GM12878 (cell line): ENCODE results near the gene MEG3. TPM values are rescaled to one million over a fixed set of nuclear protein-coding genes. Genes with fewer than 3 reads are reported as not detected.

Experiments used
- ATAC-seq: fragments of 200-7000 bp; cut with Tn5 transposase; 3 replicates; pipeline ENCODE4 v1.9.1; 2020; ENCODE audit warnings: mild to moderate bottlenecking, moderate library complexity
- BruUV-seq: library from RNA; stranded (reverse); fragments of 400-500 nt; replicated peaks from 2 replicates; lab custom pipeline; 2021; lab: Mats Ljungman, UMichigan
- CTCF ChIA-PET: fragments of 300-600 bp; sonication (Branson Sonifier 250); formaldehyde crosslinking; extraction: SDS; loops from one replicate; lab custom pipeline; 2021; ENCODE audit warnings: inconsistent platforms; lab: Yijun Ruan, JAX
- POLR2A ChIA-PET: fragments of 350-600 bp; formaldehyde crosslinking; extraction: SDS; loops from one replicate; lab custom pipeline; 2021; ENCODE audit warnings: inconsistent platforms; lab: Charles Lee
- RAD21 ChIA-PET: fragments of 300-600 bp; sonication (Branson Sonifier 250); formaldehyde crosslinking; loops from one replicate; lab custom pipeline; 2023; ENCODE audit warnings: antibody characterized with exemption; ENCODE audit not compliant: unreplicated experiment; lab: Charles Lee
- SMC1A ChIA-PET: fragments of 300-600 bp; sonication (Branson Sonifier 250); formaldehyde crosslinking; loops from one replicate; lab custom pipeline; 2023; ENCODE audit not compliant: unreplicated experiment, uncharacterized antibody; lab: Charles Lee
- DNase-seq: peaks from one replicate; pipeline ENCODE4 v3.0.0-alpha.2; 2011; ENCODE audit warnings: low read depth, low spot score
- FAIRE-seq: peaks from 3 replicates; lab custom pipeline; 2011; peaks lifted over from hg19 to GRCh38; lab: Jason Lieb, UNC
- H2AFZ ChIP-seq: 2 replicates; pipeline ENCODE4 v1.6.0; 2011; ENCODE audit warnings: low read depth, low read length, control low read depth; ENCODE audit not compliant: control insufficient read depth
- H3K27ac ChIP-seq: 2 replicates; pipeline ENCODE4 v1.5.1; 2011; ENCODE audit warnings: control low read depth; ENCODE audit not compliant: control insufficient read depth, insufficient read depth
- H3K27me3 ChIP-seq, 2 experiments: replicated peaks in 1 of 2; 2 replicates each; pipeline versions ENCODE4 v1.6.0 to v1.6.1; 2011; ENCODE audit warnings: low read length in 1 of 2; ENCODE audit not compliant: control insufficient read depth in 2 of 2, insufficient read depth in 2 of 2
- H3K36me3 ChIP-seq, 2 experiments: 2 replicates each; pipeline ENCODE4 v1.5.1; 2011; ENCODE audit warnings: low read length in 1 of 2; ENCODE audit not compliant: control insufficient read depth in 2 of 2, insufficient read depth in 2 of 2
- H3K4me1 ChIP-seq: 2 replicates; pipeline ENCODE4 v1.6.1; 2011; ENCODE audit warnings: mild to moderate bottlenecking, low read length, moderate library complexity, mixed read lengths; ENCODE audit not compliant: control insufficient read depth, insufficient read depth
- H3K4me2 ChIP-seq: 2 replicates; pipeline ENCODE4 v1.6.0; 2011; ENCODE audit warnings: control low read depth; ENCODE audit not compliant: control insufficient read depth, insufficient read depth
- H3K4me3 ChIP-seq: fragments of 200-600 bp; sonication (generic); 2 replicates; pipeline ENCODE4 v1.5.1; 2016
- H3K79me2 ChIP-seq: 2 replicates; pipeline ENCODE4 v1.6.0; 2011; ENCODE audit warnings: low read length; ENCODE audit not compliant: control insufficient read depth, insufficient read depth
- H3K9ac ChIP-seq: 2 replicates; pipeline ENCODE4 v1.8.0; 2011; ENCODE audit warnings: low read length, control low read depth, mixed read lengths; ENCODE audit not compliant: control insufficient read depth, insufficient read depth
- H3K9me3 ChIP-seq: replicated peaks from 3 replicates; pipeline ENCODE4 v1.5.1; 2011; ENCODE audit warnings: mild to moderate bottlenecking, low read length; ENCODE audit not compliant: control insufficient read depth, insufficient read depth
- H4K20me1 ChIP-seq: 2 replicates; pipeline ENCODE4 v1.6.0; 2011; ENCODE audit not compliant: control insufficient read depth, insufficient read depth
- ATF3 ChIP-seq: IDR thresholded peaks from 2 replicates; pipeline ENCODE4 v1.6.1; 2011; ENCODE audit warnings: low read depth, mild to moderate bottlenecking, low read length, moderate library complexity, borderline replicate concordance; ENCODE audit errors: extremely low read depth
- BCLAF1 ChIP-seq: fragments of 450-650 bp; IDR thresholded peaks from 2 replicates; pipeline ENCODE4 v1.6.1; 2017; ENCODE audit warnings: antibody characterized with exemption, mild to moderate bottlenecking, moderate library complexity
- EP300 ChIP-seq, 2 experiments: fragments of 150-350 bp in 1 of 2; IDR thresholded peaks; 2 replicates each; pipeline ENCODE4 v1.6.1; 2011 to 2012; ENCODE audit warnings: low read depth in 2 of 2, low read length in 2 of 2, borderline replicate concordance in 1 of 2, improper control_type of control experiment in 1 of 2, inconsistent platforms in 1 of 2; ENCODE audit not compliant: control insufficient read depth in 1 of 2
- HDAC2 ChIP-seq: fragments of 200-600 bp; sonication (generic); IDR thresholded peaks from 2 replicates; pipeline ENCODE4 v1.6.1; 2017
- HDAC6 ChIP-seq: fragments of 200-600 bp; sonication (generic); IDR thresholded peaks from one replicate; pipeline ENCODE4 v1.8.0; 2017; ENCODE audit warnings: antibody characterized with exemption; ENCODE audit not compliant: unreplicated experiment
- MTA3 ChIP-seq: IDR thresholded peaks from 2 replicates; pipeline ENCODE4 v1.6.1; 2012; ENCODE audit warnings: low read length, inconsistent platforms, borderline replicate concordance
- NFYA ChIP-seq: IDR thresholded peaks from 2 replicates; pipeline ENCODE4 v1.6.1; 2011; ENCODE audit warnings: low read depth, mild to moderate bottlenecking, low read length, improper control_type of control experiment, borderline replicate concordance
- SKIL ChIP-seq: fragments of 450-650 bp; IDR thresholded peaks from 2 replicates; pipeline ENCODE4 v1.6.1; 2017; ENCODE audit warnings: mild to moderate bottlenecking, low read depth, inconsistent platforms; ENCODE audit not compliant: poor library complexity, severe bottlenecking
- ZSCAN29 ChIP-seq: fragments of 450-650 bp; IDR thresholded peaks from 2 replicates; pipeline ENCODE4 v1.6.1; 2017; ENCODE audit warnings: mild to moderate bottlenecking, moderate library complexity
- WGBS: methylation state at CpG from one replicate; pipeline ENCODE4 v1.1.6; 2016; ENCODE audit warnings: low lambda C conversion rate; ENCODE audit not compliant: insufficient replicate concordance, insufficient coverage; ENCODE audit errors: missing lambda C conversion rate; 5-methylcytosine and 5-hydroxymethylcytosine counted together
- in situ Hi-C: fragments of 300-500 bp; cut with MboI; formaldehyde crosslinking; loops from 9 replicates; pipeline ENCODE4 v1.14.3; 2018; ENCODE audit warnings: mixed read lengths
- intact Hi-C: fragments of 100-400 bp; cut with micrococcal nuclease; formaldehyde crosslinking; loops from one replicate; pipeline ENCODE4 v1.14.2; 2022; ENCODE audit not compliant: unreplicated experiment
- polyA plus RNA-seq, 11 experiments: library from polyadenylated mRNA; depleted of rRNA in 4 of 11; unstranded in 6 of 11; stranded (reverse) in 5 of 11; fragments of >200 nt; fragmentation: Nextera tagmentation in 4 of 11; fragmentation: Illumina TruSeq in 1 of 11; extraction: Ambion mirVana in 4 of 11; extraction: Trizol in 1 of 11; gene quantifications; 1 replicate in 1 of 11; 2 replicates in 10 of 11; pipeline versions ENCODE4 v1.2.1 to v1.2.3, GENCODE V29; 2011 to 2016; ENCODE audit warnings: inconsistent platforms in 2 of 11, missing spikeins in 2 of 11, low read depth in 1 of 11
- total RNA-seq, 4 experiments: library from RNA; depleted of rRNA in 3 of 4; stranded (reverse); fragments of >200 nt in 3 of 4; fragmentation: Illumina TruSeq in 1 of 4; extraction: Trizol in 1 of 4; gene quantifications; 2 replicates each; pipeline versions ENCODE4 v1.2.1 to v1.2.3, GENCODE V29; 2013 to 2021
- TF ChIP-seq, protein P1 (sequence below), 3 experiments: IDR thresholded peaks in 2 of 3; conservative IDR thresholded peaks in 1 of 3; 2 replicates each; pipeline ENCODE4 v1.5.1; 2011; ENCODE audit warnings: low read depth in 3 of 3, low read length in 3 of 3, mild to moderate bottlenecking in 3 of 3, control low read depth in 2 of 3, moderate library complexity in 2 of 3, inconsistent platforms in 1 of 3, mixed read lengths in 1 of 3; ENCODE audit not compliant: control insufficient read depth in 2 of 3, insufficient read depth in 1 of 3; ENCODE audit errors: extremely low read depth in 1 of 3
- TF ChIP-seq, protein P2 (sequence below): fragments of 450-650 bp; formaldehyde crosslinking; IDR thresholded peaks from 2 replicates; pipeline ENCODE4 v1.5.0; 2022; ENCODE audit warnings: mild to moderate bottlenecking, missing genetic modification characterization

MEG3 gene
- total and polyA plus RNA-seq, 10 of the 15 experiments (the other 5 are each of a cell fraction or from before 2014, with no cell fraction given) = 0.03 to 2.9 (median 0.95) TPM; not detected in 7

- Histone ChIP-seq H3K9ac (no peak overlapping the region), H3K9me3 (no peaks in the 10 kb centered on the region), H3K4me2 (no peak overlapping the region), H3K4me1 (no peaks in the 10 kb centered on the region), H3K36me3 (no peaks in the 10 kb centered on the region), H3K27me3 (peaks cover 0 to 2% of the 10 kb centered on the region in 2 experiments; a peak in 2 of 4 replicates), H3K4me3 (no peak overlapping the region), H4K20me1 (no peaks in the 10 kb centered on the region), H2AFZ (no peak overlapping the region), H3K79me2 (no peaks in the 10 kb centered on the region), H3K27ac (no peak overlapping the region)
- 40% methylated on average over 23 of the region's 24 CpGs for WGBS
- no TSS peak for BruUV-seq
- intact Hi-C loops (no loop called here), in situ Hi-C loops (no loop called here)
- ChIA-PET RAD21 (no interaction called here), POLR2A (no interaction called here), SMC1A (no interaction called here), CTCF (no interaction called here)
- FAIRE-seq (no peak), ATAC-seq (no peak), DNase-seq (no peak)
- TF ChIP-seq HDAC2 (no peak), ZSCAN29 (no peak), NFYA (no peak), ATF3 (no peak), MTA3 (no peak), SKIL (no peak), EP300 (IDR thresholded peaks at IDR 0.05; ENCODE audit: borderline replicate concordance in 1 of 2, control insufficient read depth in 1 of 2, low read depth in 2 of 2, low read length in 2 of 2) (no peak), HDAC6 (no peak), BCLAF1 (no peak)
- TF ChIP-seq, protein P1, sequence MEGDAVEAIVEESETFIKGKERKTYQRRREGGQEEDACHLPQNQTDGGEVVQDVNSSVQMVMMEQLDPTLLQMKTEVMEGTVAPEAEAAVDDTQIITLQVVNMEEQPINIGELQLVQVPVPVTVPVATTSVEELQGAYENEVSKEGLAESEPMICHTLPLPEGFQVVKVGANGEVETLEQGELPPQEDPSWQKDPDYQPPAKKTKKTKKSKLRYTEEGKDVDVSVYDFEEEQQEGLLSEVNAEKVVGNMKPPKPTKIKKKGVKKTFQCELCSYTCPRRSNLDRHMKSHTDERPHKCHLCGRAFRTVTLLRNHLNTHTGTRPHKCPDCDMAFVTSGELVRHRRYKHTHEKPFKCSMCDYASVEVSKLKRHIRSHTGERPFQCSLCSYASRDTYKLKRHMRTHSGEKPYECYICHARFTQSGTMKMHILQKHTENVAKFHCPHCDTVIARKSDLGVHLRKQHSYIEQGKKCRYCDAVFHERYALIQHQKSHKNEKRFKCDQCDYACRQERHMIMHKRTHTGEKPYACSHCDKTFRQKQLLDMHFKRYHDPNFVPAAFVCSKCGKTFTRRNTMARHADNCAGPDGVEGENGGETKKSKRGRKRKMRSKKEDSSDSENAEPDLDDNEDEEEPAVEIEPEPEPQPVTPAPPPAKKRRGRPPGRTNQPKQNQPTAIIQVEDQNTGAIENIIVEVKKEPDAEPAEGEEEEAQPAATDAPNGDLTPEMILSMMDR (IDR thresholded peaks at IDR 0.05 in 2 of 3, conservative IDR thresholded peaks at IDR 0.05 in 1 of 3; ENCODE audit: control insufficient read depth in 2 of 3, extremely low read depth in 1 of 3, insufficient read depth in 1 of 3, low read depth in 3 of 3, low read length in 3 of 3) = no peak
- TF ChIP-seq, protein P2, sequence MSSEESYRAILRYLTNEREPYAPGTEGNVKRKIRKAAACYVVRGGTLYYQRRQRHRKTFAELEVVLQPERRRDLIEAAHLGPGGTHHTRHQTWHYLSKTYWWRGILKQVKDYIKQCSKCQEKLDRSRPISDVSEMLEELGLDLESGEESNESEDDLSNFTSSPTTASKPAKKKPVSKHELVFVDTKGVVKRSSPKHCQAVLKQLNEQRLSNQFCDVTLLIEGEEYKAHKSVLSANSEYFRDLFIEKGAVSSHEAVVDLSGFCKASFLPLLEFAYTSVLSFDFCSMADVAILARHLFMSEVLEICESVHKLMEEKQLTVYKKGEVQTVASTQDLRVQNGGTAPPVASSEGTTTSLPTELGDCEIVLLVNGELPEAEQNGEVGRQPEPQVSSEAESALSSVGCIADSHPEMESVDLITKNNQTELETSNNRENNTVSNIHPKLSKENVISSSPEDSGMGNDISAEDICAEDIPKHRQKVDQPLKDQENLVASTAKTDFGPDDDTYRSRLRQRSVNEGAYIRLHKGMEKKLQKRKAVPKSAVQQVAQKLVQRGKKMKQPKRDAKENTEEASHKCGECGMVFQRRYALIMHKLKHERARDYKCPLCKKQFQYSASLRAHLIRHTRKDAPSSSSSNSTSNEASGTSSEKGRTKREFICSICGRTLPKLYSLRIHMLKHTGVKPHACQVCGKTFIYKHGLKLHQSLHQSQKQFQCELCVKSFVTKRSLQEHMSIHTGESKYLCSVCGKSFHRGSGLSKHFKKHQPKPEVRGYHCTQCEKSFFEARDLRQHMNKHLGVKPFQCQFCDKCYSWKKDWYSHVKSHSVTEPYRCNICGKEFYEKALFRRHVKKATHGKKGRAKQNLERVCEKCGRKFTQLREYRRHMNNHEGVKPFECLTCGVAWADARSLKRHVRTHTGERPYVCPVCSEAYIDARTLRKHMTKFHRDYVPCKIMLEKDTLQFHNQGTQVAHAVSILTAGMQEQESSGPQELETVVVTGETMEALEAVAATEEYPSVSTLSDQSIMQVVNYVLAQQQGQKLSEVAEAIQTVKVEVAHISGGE (CRISPR knock-in tag) = no peak
Observed at GRCh38 chr14:100778951-100779690, 46.8 kb upstream of the MEG3 start.
